Sigmoid colon (tissue), 4 donors: ENCODE measurements around the gene TRPV3.

Experiments
- EP300 ChIP-seq, 4 donors: sonication (generic); formaldehyde crosslinking; IDR thresholded peaks; one replicate each; pipeline ENCODE4 v1.6.1; 2017; ENCODE audit warnings: antibody characterized with exemption in 4 of 4
- POLR2AphosphoS5 ChIP-seq, 4 donors: sonication (generic); formaldehyde crosslinking; IDR thresholded peaks; one replicate each; pipeline ENCODE4 v1.6.1; 2017; ENCODE audit warnings: antibody characterized with exemption in 4 of 4
- TF ChIP-seq, protein P1 (sequence below), 4 experiments: fragments of 450-650 bp in 3 of 4; fragments of 200-600 bp in 1 of 4; IDR thresholded peaks; one replicate each; pipeline ENCODE4 v1.5.1; 2016 to 2019; ENCODE audit warnings: antibody characterized with exemption in 4 of 4, mild to moderate bottlenecking in 3 of 4, moderate library complexity in 2 of 4

DNA sequence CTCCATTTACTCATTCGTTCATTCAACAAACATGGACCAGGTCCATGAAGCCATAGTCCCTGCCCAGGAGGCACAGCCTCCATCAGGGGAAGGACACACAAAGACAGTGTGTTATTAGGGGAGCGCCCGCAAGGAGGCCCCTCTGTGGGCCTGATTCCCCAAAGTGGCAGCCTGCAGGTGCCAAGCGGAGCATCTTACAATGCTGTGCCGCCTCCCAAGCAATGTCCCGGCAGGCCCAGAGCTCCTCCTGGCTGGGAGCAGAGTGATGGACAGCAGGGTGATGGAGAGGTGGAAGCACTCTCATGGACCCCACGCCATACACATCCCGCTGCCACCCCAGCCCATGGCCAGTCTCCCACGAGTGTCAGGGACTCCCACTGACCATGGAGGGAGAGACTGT lies 25.8 kb upstream of the TRPV3 start:
- TF ChIP-seq EP300 (IDR thresholded peaks at IDR 0.05): no peak
- TF ChIP-seq, protein P1, sequence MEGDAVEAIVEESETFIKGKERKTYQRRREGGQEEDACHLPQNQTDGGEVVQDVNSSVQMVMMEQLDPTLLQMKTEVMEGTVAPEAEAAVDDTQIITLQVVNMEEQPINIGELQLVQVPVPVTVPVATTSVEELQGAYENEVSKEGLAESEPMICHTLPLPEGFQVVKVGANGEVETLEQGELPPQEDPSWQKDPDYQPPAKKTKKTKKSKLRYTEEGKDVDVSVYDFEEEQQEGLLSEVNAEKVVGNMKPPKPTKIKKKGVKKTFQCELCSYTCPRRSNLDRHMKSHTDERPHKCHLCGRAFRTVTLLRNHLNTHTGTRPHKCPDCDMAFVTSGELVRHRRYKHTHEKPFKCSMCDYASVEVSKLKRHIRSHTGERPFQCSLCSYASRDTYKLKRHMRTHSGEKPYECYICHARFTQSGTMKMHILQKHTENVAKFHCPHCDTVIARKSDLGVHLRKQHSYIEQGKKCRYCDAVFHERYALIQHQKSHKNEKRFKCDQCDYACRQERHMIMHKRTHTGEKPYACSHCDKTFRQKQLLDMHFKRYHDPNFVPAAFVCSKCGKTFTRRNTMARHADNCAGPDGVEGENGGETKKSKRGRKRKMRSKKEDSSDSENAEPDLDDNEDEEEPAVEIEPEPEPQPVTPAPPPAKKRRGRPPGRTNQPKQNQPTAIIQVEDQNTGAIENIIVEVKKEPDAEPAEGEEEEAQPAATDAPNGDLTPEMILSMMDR (IDR thresholded peaks at IDR 0.05): no peak
- TF ChIP-seq POLR2AphosphoS5 (IDR thresholded peaks at IDR 0.05): no peak
